C4-2B (cell line): ENCODE results near the gene RNF123.

Source experiments
- ZFX ChIP-seq: fragments of 450-650 bp; IDR thresholded peaks from 2 replicates; pipeline ENCODE4 v1.6.1; 2017
- TF ChIP-seq, protein P1 (sequence below): fragments of 450-650 bp; conservative IDR thresholded peaks from 2 replicates; pipeline ENCODE4 v1.5.1; 2017; ENCODE audit warnings: mild to moderate bottlenecking

DNA sequence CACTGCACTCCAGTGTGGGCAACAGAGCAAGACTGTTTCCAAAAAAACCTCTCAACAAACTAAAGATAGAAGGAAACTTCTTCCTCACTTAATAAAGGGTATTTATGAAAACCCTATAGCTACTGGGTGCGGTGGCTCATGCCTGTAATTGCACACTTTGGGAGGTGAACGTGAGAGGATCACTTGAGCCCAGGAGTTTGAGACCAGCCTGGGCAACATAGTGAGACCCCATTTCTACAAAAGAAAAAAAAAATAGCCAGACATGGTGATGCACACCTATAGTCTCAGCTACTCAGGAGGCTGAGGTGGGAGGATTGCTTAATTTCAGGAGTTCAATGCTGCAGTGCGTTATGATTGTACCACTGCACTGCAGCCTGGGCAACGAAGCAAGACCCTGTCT is 74.6 kb downstream of the RNF123 start:
- TF ChIP-seq, protein P1, sequence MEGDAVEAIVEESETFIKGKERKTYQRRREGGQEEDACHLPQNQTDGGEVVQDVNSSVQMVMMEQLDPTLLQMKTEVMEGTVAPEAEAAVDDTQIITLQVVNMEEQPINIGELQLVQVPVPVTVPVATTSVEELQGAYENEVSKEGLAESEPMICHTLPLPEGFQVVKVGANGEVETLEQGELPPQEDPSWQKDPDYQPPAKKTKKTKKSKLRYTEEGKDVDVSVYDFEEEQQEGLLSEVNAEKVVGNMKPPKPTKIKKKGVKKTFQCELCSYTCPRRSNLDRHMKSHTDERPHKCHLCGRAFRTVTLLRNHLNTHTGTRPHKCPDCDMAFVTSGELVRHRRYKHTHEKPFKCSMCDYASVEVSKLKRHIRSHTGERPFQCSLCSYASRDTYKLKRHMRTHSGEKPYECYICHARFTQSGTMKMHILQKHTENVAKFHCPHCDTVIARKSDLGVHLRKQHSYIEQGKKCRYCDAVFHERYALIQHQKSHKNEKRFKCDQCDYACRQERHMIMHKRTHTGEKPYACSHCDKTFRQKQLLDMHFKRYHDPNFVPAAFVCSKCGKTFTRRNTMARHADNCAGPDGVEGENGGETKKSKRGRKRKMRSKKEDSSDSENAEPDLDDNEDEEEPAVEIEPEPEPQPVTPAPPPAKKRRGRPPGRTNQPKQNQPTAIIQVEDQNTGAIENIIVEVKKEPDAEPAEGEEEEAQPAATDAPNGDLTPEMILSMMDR, result no peak
- TF ChIP-seq ZFX, result no peak
